GM23338 (cell line): ENCODE results near the gene RPS6KA3. TPM values are rescaled to one million over a fixed set of nuclear protein-coding genes. Genes with fewer than 3 reads are reported as not detected.
"Not testable (repeated sequence)": the region's sequence is repeated elsewhere in the genome, so short reads cannot be mapped to it uniquely, and the experiment has no call there.

ENCODE experiments used
- ATAC-seq: fragments of 200-7000 bp; cut with Tn5 transposase; 3 replicates; pipeline ENCODE4 v1.9.1; 2020
- DNase-seq: peaks from one replicate; pipeline ENCODE4 v3.0.0-alpha.2; 2015; ENCODE audit warnings: low spot score
- H2AFZ ChIP-seq: fragments of 200-600 bp; sonication (generic); 2 replicates; pipeline ENCODE4 v1.8.0; 2016; ENCODE audit warnings: antibody characterized with exemption, mild to moderate bottlenecking, moderate library complexity
- H3F3A ChIP-seq: fragments of 200-600 bp; sonication (generic); replicated peaks from 2 replicates; pipeline ENCODE4 v1.8.0; 2017; ENCODE audit warnings: antibody characterized with exemption, mixed run types, low read depth
- H3K27ac ChIP-seq: fragments of 200-600 bp; sonication (generic); 2 replicates; pipeline ENCODE4 v1.6.1; 2016; ENCODE audit warnings: low read depth
- H3K27me3 ChIP-seq: fragments of 200-600 bp; sonication (generic); 2 replicates; pipeline ENCODE4 v1.8.0; 2016; ENCODE audit warnings: mild to moderate bottlenecking, mixed run types, moderate library complexity; ENCODE audit not compliant: insufficient read depth
- H3K36me3 ChIP-seq: fragments of 200-600 bp; sonication (generic); 2 replicates; pipeline ENCODE4 v1.8.0; 2016; ENCODE audit warnings: mild to moderate bottlenecking; ENCODE audit not compliant: insufficient read depth
- H3K4me1 ChIP-seq: fragments of 200-600 bp; sonication (generic); 2 replicates; pipeline ENCODE4 v1.8.0; 2016; ENCODE audit warnings: mild to moderate bottlenecking, moderate library complexity; ENCODE audit not compliant: insufficient read depth
- H3K4me2 ChIP-seq: fragments of 200-600 bp; sonication (generic); 2 replicates; pipeline ENCODE4 v1.7.1; 2017; ENCODE audit warnings: mixed run types
- H3K4me3 ChIP-seq: fragments of 200-600 bp; sonication (generic); 2 replicates; pipeline ENCODE4 v1.6.1; 2016; ENCODE audit warnings: mixed run types
- H3K79me2 ChIP-seq: fragments of 200-600 bp; sonication (generic); replicated peaks from 2 replicates; pipeline ENCODE4 v1.8.0; 2017; ENCODE audit warnings: mild to moderate bottlenecking; ENCODE audit not compliant: insufficient read depth
- H3K9me2 ChIP-seq: fragments of 200-600 bp; sonication (generic); 2 replicates; pipeline ENCODE4 v1.8.0; 2017; ENCODE audit not compliant: insufficient read depth
- H4K20me1 ChIP-seq: fragments of 200-600 bp; sonication (generic); replicated peaks from 2 replicates; pipeline ENCODE4 v1.8.0; 2017; ENCODE audit warnings: mild to moderate bottlenecking; ENCODE audit not compliant: insufficient read depth
- H3K27ac Mint-ChIP-seq: 2 replicates; pipeline ENCODE4 v1.8.0; 2020; ENCODE audit warnings: inconsistent platforms, mild to moderate bottlenecking, moderate library complexity, mixed read lengths
- H3K27me3 Mint-ChIP-seq: 3 replicates; pipeline ENCODE4 v1.8.0; 2022; ENCODE audit warnings: low read depth, mild to moderate bottlenecking, moderate library complexity, mixed read lengths, inconsistent platforms; ENCODE audit not compliant: insufficient read depth, poor library complexity
- H3K36me3 Mint-ChIP-seq: 3 replicates; pipeline ENCODE4 v1.8.0; 2021; ENCODE audit warnings: low read depth, mild to moderate bottlenecking, inconsistent platforms, moderate library complexity, mixed read lengths
- H3K4me1 Mint-ChIP-seq: 3 replicates; pipeline ENCODE4 v1.8.0; 2020; ENCODE audit warnings: mild to moderate bottlenecking, inconsistent platforms, mixed read lengths
- H3K4me3 Mint-ChIP-seq: 3 replicates; pipeline ENCODE4 v1.8.0; 2021; ENCODE audit warnings: moderate library complexity, mild to moderate bottlenecking, inconsistent platforms, mixed read lengths
- H3K9me3 Mint-ChIP-seq: 3 replicates; pipeline ENCODE4 v1.8.0; 2020; ENCODE audit warnings: moderate library complexity, mild to moderate bottlenecking, inconsistent platforms, mixed read lengths
- CREB1 ChIP-seq: fragments of 250-450 bp; sonication (Bioruptor Pico); IDR thresholded peaks from 2 replicates; pipeline ENCODE4 v1.5.0; 2020; ENCODE audit warnings: low read depth, mild to moderate bottlenecking, moderate library complexity
- EZH2 ChIP-seq: fragments of 200-600 bp; sonication (generic); IDR thresholded peaks from one replicate; pipeline ENCODE4 v1.8.0; 2017; ENCODE audit warnings: antibody characterized with exemption, mild to moderate bottlenecking, low read depth; ENCODE audit not compliant: unreplicated experiment
- EZH2phosphoT487 ChIP-seq: fragments of 200-600 bp; sonication (generic); IDR thresholded peaks from one replicate; pipeline ENCODE4 v1.8.1; 2018; ENCODE audit warnings: antibody characterized with exemption; ENCODE audit not compliant: unreplicated experiment
- NANOG ChIP-seq: IDR thresholded peaks from 2 replicates; pipeline ENCODE4 v1.6.1; 2016; ENCODE audit warnings: antibody characterized with exemption, borderline replicate concordance
- POLR2AphosphoS5 ChIP-seq: IDR thresholded peaks from 2 replicates; pipeline ENCODE4 v1.6.1; 2016; ENCODE audit warnings: antibody characterized with exemption, low read depth
- STAT1 ChIP-seq: IDR thresholded peaks from one replicate; pipeline ENCODE4 v1.6.1; 2016; ENCODE audit warnings: antibody characterized with exemption; ENCODE audit not compliant: unreplicated experiment
- polyA plus RNA-seq: library from polyadenylated mRNA; unstranded; fragments of >200 nt; fragmentation: Nextera tagmentation; extraction: Ambion mirVana; gene quantifications from 2 replicates; pipeline ENCODE4 v1.2.1, GENCODE V29; 2016
- total RNA-seq: library from RNA; depleted of rRNA; stranded (reverse); fragments of >200 nt; shearing (Covaris generic); gene quantifications from 2 replicates; pipeline ENCODE4 v1.2.3, GENCODE V29; 2014
- TF ChIP-seq, protein P1 (sequence below), 2 experiments: fragments of 200-600 bp in 1 of 2; sonication (generic) in 1 of 2; conservative IDR thresholded peaks; 2 replicates each; pipeline versions ENCODE4 v1.5.1 to v1.6.1; 2016 to 2017; ENCODE audit warnings: antibody characterized with exemption in 2 of 2, low read depth in 2 of 2, mild to moderate bottlenecking in 2 of 2, moderate library complexity in 1 of 2
- TF ChIP-seq, protein P2 (sequence below): IDR thresholded peaks from one replicate; pipeline ENCODE4 v1.6.1; 2018; ENCODE audit warnings: antibody characterized with exemption; ENCODE audit not compliant: unreplicated experiment

Gene RPS6KA3
- total and polyA plus RNA-seq, 2 experiments from 2014 or later = 3.2 to 12.2 TPM

DNA sequence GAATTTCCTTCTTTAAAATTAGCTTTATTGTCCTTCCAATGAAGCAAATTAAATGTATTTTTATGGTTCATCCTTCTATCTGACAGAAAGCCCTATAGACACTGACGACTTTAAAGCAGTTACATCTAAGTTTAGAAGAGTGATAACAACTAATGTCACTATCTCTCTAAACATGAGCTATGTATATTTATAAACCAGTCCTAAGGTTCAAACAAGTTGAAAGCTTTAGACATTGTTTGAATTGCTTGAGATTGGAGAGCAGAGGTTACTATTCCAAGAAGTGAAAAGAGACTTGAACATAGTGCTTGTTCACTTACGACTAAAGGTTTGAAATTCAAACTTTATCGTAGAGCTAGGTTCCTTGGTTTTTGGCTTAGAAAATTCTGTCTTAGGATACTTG, 94.8 kb downstream of the RPS6KA3 start (continued):
- TF ChIP-seq, protein P1, sequence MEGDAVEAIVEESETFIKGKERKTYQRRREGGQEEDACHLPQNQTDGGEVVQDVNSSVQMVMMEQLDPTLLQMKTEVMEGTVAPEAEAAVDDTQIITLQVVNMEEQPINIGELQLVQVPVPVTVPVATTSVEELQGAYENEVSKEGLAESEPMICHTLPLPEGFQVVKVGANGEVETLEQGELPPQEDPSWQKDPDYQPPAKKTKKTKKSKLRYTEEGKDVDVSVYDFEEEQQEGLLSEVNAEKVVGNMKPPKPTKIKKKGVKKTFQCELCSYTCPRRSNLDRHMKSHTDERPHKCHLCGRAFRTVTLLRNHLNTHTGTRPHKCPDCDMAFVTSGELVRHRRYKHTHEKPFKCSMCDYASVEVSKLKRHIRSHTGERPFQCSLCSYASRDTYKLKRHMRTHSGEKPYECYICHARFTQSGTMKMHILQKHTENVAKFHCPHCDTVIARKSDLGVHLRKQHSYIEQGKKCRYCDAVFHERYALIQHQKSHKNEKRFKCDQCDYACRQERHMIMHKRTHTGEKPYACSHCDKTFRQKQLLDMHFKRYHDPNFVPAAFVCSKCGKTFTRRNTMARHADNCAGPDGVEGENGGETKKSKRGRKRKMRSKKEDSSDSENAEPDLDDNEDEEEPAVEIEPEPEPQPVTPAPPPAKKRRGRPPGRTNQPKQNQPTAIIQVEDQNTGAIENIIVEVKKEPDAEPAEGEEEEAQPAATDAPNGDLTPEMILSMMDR (conservative IDR thresholded peaks at IDR 0.05; ENCODE audit: low read depth in 2 of 2) = no peak

DNA sequence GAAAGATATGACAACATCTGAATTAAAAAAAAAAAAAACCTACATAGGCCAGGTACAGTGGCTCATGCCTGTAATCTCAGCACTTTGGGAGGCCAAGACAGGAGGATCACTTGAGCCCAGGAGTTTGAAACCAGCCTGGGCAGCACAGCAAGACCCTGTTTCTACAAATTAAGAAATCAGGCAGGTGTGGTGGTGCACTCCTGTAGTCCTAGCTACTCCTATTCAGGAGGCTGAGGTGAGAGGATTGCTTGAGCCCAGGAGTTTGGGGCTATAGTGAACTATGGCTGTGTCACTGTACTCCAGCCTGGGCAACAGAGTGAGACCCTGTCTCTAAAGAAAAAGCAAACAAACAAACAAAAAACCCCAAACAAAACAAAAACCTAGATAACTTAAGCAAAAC, 104.2 kb downstream of the RPS6KA3 start:
- not testable (repeated sequence) for H3K36me3 ChIP-seq, H3K9me2 ChIP-seq, H2AFZ ChIP-seq, H3K27me3 ChIP-seq, H3K9me3 Mint-ChIP-seq, H3K4me2 ChIP-seq, ATAC-seq, H4K20me1 ChIP-seq, H3K4me1 ChIP-seq, H3K27me3 Mint-ChIP-seq, H3K4me1 Mint-ChIP-seq, H3K4me3 Mint-ChIP-seq, H3K27ac ChIP-seq, H3K79me2 ChIP-seq, H3K27ac Mint-ChIP-seq, H3K4me3 ChIP-seq, DNase-seq, H3F3A ChIP-seq
- peaks cover 19% of the 10 kb centered on the region for H3K36me3 Mint-ChIP-seq

DNA sequence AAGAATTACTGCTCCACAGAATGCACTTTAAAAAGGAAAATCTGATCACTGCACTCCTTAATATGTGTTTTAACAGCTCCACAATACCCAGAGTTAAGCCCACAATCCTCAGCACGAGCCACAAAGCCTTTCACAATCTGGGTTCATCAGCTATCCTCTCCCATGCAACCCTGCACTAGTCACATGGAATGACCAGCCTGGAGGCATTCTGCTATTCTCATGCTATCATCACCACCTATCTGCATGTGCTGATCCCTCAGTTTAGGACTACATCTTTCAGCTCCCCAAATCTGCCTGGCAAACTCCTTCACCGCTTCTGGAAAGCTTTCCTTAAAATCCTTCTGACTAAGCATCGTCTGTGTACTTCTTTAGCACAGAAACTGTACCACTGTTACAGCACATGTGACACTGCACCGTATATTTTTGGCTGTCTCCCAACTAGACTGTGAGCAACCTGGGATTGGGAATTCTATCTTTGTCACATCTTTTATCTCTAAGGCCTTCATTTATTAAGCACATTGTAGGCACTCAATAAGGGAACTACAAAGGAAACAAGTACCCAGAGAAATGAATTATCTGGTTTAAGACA, 106.8 kb downstream of the RPS6KA3 start:
- Mint-ChIP-seq H3K4me3 (no peak overlapping the region), H3K27me3 (no peaks in the 10 kb centered on the region), H3K27ac (no peak overlapping the region), H3K36me3 (peaks cover 28% of the 10 kb centered on the region), H3K9me3 (no peaks in the 10 kb centered on the region), H3K4me1 (no peaks in the 10 kb centered on the region)
- Histone ChIP-seq H4K20me1 (no peaks in the 10 kb centered on the region), H2AFZ (no peak overlapping the region), H3K4me1 (no peaks in the 10 kb centered on the region), H3K9me2 (no peaks in the 10 kb centered on the region), H3K36me3 (0 out of 2 replicates have a peak, but pooled peaks cover 3% of the 10 kb centered on the region), H3K27ac (no peak overlapping the region), H3K79me2 (no peaks in the 10 kb centered on the region), H3K27me3 (no peaks in the 10 kb centered on the region), H3K4me3 (no peak overlapping the region), H3F3A (no peaks in the 10 kb centered on the region), H3K4me2 (no peak overlapping the region)
- DNase-seq (no peak), ATAC-seq (no peak)
- TF ChIP-seq, protein P1 (conservative IDR thresholded peaks at IDR 0.05; ENCODE audit: low read depth in 2 of 2) = no peak
- no peak for TF ChIP-seq CREB1 (CRISPR knock-in tag)
- no peak for TF ChIP-seq EZH2
- no peak for TF ChIP-seq STAT1
- TF ChIP-seq, protein P2, sequence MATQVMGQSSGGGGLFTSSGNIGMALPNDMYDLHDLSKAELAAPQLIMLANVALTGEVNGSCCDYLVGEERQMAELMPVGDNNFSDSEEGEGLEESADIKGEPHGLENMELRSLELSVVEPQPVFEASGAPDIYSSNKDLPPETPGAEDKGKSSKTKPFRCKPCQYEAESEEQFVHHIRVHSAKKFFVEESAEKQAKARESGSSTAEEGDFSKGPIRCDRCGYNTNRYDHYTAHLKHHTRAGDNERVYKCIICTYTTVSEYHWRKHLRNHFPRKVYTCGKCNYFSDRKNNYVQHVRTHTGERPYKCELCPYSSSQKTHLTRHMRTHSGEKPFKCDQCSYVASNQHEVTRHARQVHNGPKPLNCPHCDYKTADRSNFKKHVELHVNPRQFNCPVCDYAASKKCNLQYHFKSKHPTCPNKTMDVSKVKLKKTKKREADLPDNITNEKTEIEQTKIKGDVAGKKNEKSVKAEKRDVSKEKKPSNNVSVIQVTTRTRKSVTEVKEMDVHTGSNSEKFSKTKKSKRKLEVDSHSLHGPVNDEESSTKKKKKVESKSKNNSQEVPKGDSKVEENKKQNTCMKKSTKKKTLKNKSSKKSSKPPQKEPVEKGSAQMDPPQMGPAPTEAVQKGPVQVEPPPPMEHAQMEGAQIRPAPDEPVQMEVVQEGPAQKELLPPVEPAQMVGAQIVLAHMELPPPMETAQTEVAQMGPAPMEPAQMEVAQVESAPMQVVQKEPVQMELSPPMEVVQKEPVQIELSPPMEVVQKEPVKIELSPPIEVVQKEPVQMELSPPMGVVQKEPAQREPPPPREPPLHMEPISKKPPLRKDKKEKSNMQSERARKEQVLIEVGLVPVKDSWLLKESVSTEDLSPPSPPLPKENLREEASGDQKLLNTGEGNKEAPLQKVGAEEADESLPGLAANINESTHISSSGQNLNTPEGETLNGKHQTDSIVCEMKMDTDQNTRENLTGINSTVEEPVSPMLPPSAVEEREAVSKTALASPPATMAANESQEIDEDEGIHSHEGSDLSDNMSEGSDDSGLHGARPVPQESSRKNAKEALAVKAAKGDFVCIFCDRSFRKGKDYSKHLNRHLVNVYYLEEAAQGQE = no peak
- no peak for TF ChIP-seq EZH2phosphoT487
- no peak for TF ChIP-seq POLR2AphosphoS5
- no peak for TF ChIP-seq NANOG
